ENCODE results near the gene METRN. TPM values are rescaled to one million over a fixed set of nuclear protein-coding genes. Genes with fewer than 3 reads are reported as not detected.

METRN gene
- total and polyA plus RNA-seq, 2 of the 4 experiments (the other 2 are of a cell fraction), result 6.1 to 48.2 TPM

GRCh38 chr16:685967-686366, 29.0 kb upstream of the METRN start:
- Histone ChIP-seq H2AFZ (replicated peaks; ENCODE audit: low read length, poor library complexity) (no peak overlapping the region), H3K56ac (ENCODE audit: extremely low read depth, insufficient read depth, low read length) (no peak overlapping the region), H3K4me2 (ENCODE audit: low read depth, low read length) (no peak overlapping the region), H2BK15ac (ENCODE audit: low read depth, low read length) (no peak overlapping the region), H4K5ac (ENCODE audit: low read depth, low read length) (no peak overlapping the region), H3K23ac (ENCODE audit: low read depth, low read length) (no peak overlapping the region), H3K18ac (ENCODE audit: low read depth, low read length) (no peak overlapping the region), H3K27ac (ENCODE audit: insufficient read depth, low read length) (no peak overlapping the region), H2AK9ac (replicated peaks; ENCODE audit: low read depth, low read length, poor library complexity) (peak overlapping the region; percentile 16), H3K14ac (replicated peaks; ENCODE audit: low read depth, low read length) (no peak overlapping the region), H3K9me3 (ENCODE audit: control insufficient read depth, insufficient read depth, low read length) (no peaks in the 10 kb centered on the region), H2BK5ac (ENCODE audit: low read depth, low read length, poor library complexity, severe bottlenecking) (no peak overlapping the region), H4K91ac (ENCODE audit: insufficient read depth, low read depth, low read length) (no peak overlapping the region), H2AK5ac (ENCODE audit: low read depth, low read length) (no peak overlapping the region), H3K9ac (ENCODE audit: low read depth, low read length) (no peak overlapping the region), H3K36me3 (ENCODE audit: control insufficient read depth, insufficient read depth, low read length) (peaks cover 41% of the 10 kb centered on the region), H3K9me1 (ENCODE audit: insufficient read depth, low read length) (peaks cover 13% of the 10 kb centered on the region), H3K4me1 (ENCODE audit: control insufficient read depth, insufficient read depth, low read length) (peaks cover 29% of the 10 kb centered on the region), H3K4ac (ENCODE audit: low read depth, low read length) (no peak overlapping the region), H2BK120ac (ENCODE audit: low read depth, low read length) (no peak overlapping the region), H3K4me3 (ENCODE audit: insufficient read depth, low read depth, low read length) (no peak overlapping the region), H3K79me1 (ENCODE audit: low read depth in 1 of 2, low read length in 2 of 2) (peaks cover 19 to 61% of the 10 kb centered on the region in 2 experiments), H3K27me3 (ENCODE audit: control insufficient read depth, insufficient read depth, low read length) (no peaks in the 10 kb centered on the region), H2BK20ac (ENCODE audit: low read depth, low read length) (no peak overlapping the region), H4K20me1 (ENCODE audit: insufficient read depth, low read length) (peaks cover 24% of the 10 kb centered on the region), H4K8ac (ENCODE audit: low read depth in 2 of 2, low read length in 2 of 2) (no peak overlapping the region)
- dilution Hi-C loops (cut with HindIII; ENCODE audit: low sequenced_read_pairs, unreplicated experiment), result no loop called here
- in situ Hi-C loops (cut with MboI; ENCODE audit: low sequenced_read_pairs), result no loop called here
- no TSS peak for BruUV-seq (replicated peaks)
- ATAC-seq (ENCODE audit: low read depth) (no peak), DNase-seq (peak; percentile 13)
- intact Hi-C loops (cut with micrococcal nuclease), result no loop called here
- 94% methylated on average over 3 of the region's 10 CpGs; no CpG with 5 or more reads in 1 of the 2 experiments for WGBS, 2 experiments (ENCODE audit: extremely low coverage in 2 of 2, insufficient read length in 1 of 2)
- POLR2A ChIA-PET (ENCODE audit: unreplicated experiment), result interaction anchor here (0.5 kb wide), 1 partner anchor 102 kb away, joined by 4 read pairs; the partner anchor contains the start of gene RPUSD1
- TF ChIP-seq CTCF (conservative IDR thresholded peaks at IDR 0.05; ENCODE audit: low read depth, low read length) (peak; percentile 35; the same call in 1 of the 2 replicates), CHD1 (IDR thresholded peaks at IDR 0.05; ENCODE audit: low read depth, low read length) (no peak)
- CTCF ChIA-PET, result no interaction called here
